HEK293 (cell line): ENCODE data around the gene BACH2.

Experiments used
- CTCF ChIP-seq: fragments of 450-650 bp; formaldehyde crosslinking; IDR thresholded peaks from 2 replicates; pipeline ENCODE4 v1.5.1; 2016; ENCODE audit warnings: missing biosample characterization, missing genetic modification characterization
- YY1 ChIP-seq: fragments of 450-650 bp; formaldehyde crosslinking; IDR thresholded peaks from 2 replicates; pipeline ENCODE4 v1.5.1; 2018; ENCODE audit warnings: missing biosample characterization, missing genetic modification characterization
- ZBTB7A ChIP-seq: fragments of 450-650 bp; formaldehyde crosslinking; IDR thresholded peaks from 2 replicates; pipeline ENCODE4 v1.5.1; 2016; ENCODE audit warnings: low read depth, missing biosample characterization, missing genetic modification characterization
- ZNF398 ChIP-seq: fragments of 450-650 bp; formaldehyde crosslinking; IDR thresholded peaks from 2 replicates; pipeline ENCODE4 v1.5.1; 2017; ENCODE audit warnings: missing biosample characterization, missing genetic modification characterization
- ZNF830 ChIP-seq: fragments of 450-650 bp; IDR thresholded peaks from 2 replicates; pipeline ENCODE4 v1.5.0; 2018; ENCODE audit warnings: missing biosample characterization, missing genetic modification characterization, low read depth, mild to moderate bottlenecking, moderate library complexity

GRCh38 chr6:90227673-90228072 lies 69.0 kb downstream of the BACH2 start:
- TF ChIP-seq CTCF (tag by site-specific recombination): no peak
- TF ChIP-seq ZBTB7A (tag by site-specific recombination): no peak
- TF ChIP-seq ZNF398 (tag by site-specific recombination): no peak
- TF ChIP-seq ZNF830 (tag by site-specific recombination): no peak
- TF ChIP-seq YY1 (tag by site-specific recombination): no peak
